OCI-LY3 (cell line): ENCODE data around the gene COL8A2.
A peak's percentile ranks its signal among the peaks of the same experiment; 100 is the strongest.

Experiments
- CTCF ChIP-seq: fragments of 200-600, 300-600 bp; sonication (generic); IDR thresholded peaks from 2 replicates; pipeline ENCODE4 v1.5.1; 2014; ENCODE audit warnings: antibody characterized with exemption, low read length, low read depth
- EZH2phosphoT487 ChIP-seq: fragments of 200-600 bp; shearing (Covaris generic); IDR thresholded peaks from 2 replicates; pipeline ENCODE4 v1.6.1; 2018; ENCODE audit warnings: antibody characterized with exemption, mixed run types, low read depth

GRCh38 chr1:36149237-36149972 is 24.4 kb upstream of the COL8A2 start, which contains the start of gene TRAPPC3:
- peak; percentile 84 for TF ChIP-seq CTCF
- TF ChIP-seq EZH2phosphoT487: no peak
